HEK293 (cell line): ENCODE data around the gene DCDC2.

ENCODE experiments used
- MYNN ChIP-seq: fragments of 450-650 bp; formaldehyde crosslinking; IDR thresholded peaks from 2 replicates; pipeline ENCODE4 v1.5.1; 2016; ENCODE audit warnings: missing biosample characterization, missing genetic modification characterization, borderline replicate concordance
- SALL2 ChIP-seq: fragments of 450-650 bp; formaldehyde crosslinking; IDR thresholded peaks from 2 replicates; pipeline ENCODE4 v1.5.0; 2017; ENCODE audit warnings: missing biosample characterization, mild to moderate bottlenecking, missing genetic modification characterization, borderline replicate concordance
- ZNF202 ChIP-seq: fragments of 450-650 bp; formaldehyde crosslinking; IDR thresholded peaks from 2 replicates; pipeline ENCODE4 v1.5.1; 2016; ENCODE audit warnings: missing biosample characterization, missing genetic modification characterization, borderline replicate concordance
- ZNF23 ChIP-seq: fragments of 450-650 bp; formaldehyde crosslinking; IDR thresholded peaks from 2 replicates; pipeline ENCODE4 v1.5.1; 2016; ENCODE audit warnings: missing biosample characterization, missing genetic modification characterization, borderline replicate concordance
- ZNF629 ChIP-seq: fragments of 450-650 bp; formaldehyde crosslinking; IDR thresholded peaks from 2 replicates; pipeline ENCODE4 v1.5.1; 2017; ENCODE audit warnings: missing biosample characterization, missing genetic modification characterization
- TF ChIP-seq, protein P1 (sequence below): fragments of 450-650 bp; formaldehyde crosslinking; IDR thresholded peaks from 2 replicates; pipeline ENCODE4 v1.5.1; 2016; ENCODE audit warnings: missing biosample characterization, missing genetic modification characterization
- TF ChIP-seq, protein P2 (sequence below): fragments of 450-650 bp; formaldehyde crosslinking; IDR thresholded peaks from 2 replicates; pipeline ENCODE4 v1.5.1; 2016; ENCODE audit warnings: missing biosample characterization, missing genetic modification characterization
- TF ChIP-seq, protein P3 (sequence below): fragments of 450-650 bp; formaldehyde crosslinking; conservative IDR thresholded peaks from 2 replicates; pipeline ENCODE4 v1.5.1; 2016; ENCODE audit warnings: low read depth, missing biosample characterization, missing genetic modification characterization

DNA sequence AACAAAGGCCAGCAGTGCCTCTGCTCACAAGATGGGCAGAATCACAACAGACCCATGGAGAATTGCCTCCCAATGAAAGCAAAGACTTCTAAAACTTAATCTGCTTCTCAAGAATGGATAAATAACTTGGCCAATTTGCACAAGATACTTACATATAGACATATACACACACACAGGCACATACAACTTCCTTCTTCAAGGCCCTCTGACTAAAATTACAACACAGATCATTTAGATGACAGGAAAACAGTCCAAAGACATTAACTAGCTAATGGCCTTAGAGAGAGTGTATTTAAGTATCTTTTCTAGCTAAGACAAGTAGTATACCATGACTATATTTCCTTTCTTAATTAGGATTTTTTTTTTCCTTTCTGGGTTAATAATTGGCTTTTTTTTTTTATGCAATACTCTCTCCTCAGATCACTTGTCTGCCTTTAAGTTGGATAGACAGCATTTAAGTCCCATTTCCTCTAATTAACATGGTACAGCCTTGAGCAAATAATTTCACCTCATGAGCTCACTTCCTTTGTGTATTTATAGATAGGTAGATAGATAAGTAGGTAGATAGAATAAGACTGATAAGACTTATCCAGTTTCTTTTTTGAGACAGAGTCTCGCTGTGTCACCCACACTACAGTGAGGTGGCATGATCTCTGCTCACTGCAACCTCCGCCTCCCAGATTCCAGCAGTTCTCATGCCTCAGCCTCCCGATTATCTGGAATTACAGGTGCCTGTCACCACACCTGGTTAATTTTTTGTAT is 161.8 kb downstream of the DCDC2 start:
- TF ChIP-seq SALL2 (tag by site-specific recombination) (no peak), ZNF202 (tag by site-specific recombination) (no peak), ZNF23 (tag by site-specific recombination) (no peak), ZNF629 (tag by site-specific recombination) (no peak), MYNN (tag by site-specific recombination) (no peak)
- TF ChIP-seq, protein P1, sequence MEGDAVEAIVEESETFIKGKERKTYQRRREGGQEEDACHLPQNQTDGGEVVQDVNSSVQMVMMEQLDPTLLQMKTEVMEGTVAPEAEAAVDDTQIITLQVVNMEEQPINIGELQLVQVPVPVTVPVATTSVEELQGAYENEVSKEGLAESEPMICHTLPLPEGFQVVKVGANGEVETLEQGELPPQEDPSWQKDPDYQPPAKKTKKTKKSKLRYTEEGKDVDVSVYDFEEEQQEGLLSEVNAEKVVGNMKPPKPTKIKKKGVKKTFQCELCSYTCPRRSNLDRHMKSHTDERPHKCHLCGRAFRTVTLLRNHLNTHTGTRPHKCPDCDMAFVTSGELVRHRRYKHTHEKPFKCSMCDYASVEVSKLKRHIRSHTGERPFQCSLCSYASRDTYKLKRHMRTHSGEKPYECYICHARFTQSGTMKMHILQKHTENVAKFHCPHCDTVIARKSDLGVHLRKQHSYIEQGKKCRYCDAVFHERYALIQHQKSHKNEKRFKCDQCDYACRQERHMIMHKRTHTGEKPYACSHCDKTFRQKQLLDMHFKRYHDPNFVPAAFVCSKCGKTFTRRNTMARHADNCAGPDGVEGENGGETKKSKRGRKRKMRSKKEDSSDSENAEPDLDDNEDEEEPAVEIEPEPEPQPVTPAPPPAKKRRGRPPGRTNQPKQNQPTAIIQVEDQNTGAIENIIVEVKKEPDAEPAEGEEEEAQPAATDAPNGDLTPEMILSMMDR (tag by site-specific recombination) = no peak
- TF ChIP-seq, protein P2, sequence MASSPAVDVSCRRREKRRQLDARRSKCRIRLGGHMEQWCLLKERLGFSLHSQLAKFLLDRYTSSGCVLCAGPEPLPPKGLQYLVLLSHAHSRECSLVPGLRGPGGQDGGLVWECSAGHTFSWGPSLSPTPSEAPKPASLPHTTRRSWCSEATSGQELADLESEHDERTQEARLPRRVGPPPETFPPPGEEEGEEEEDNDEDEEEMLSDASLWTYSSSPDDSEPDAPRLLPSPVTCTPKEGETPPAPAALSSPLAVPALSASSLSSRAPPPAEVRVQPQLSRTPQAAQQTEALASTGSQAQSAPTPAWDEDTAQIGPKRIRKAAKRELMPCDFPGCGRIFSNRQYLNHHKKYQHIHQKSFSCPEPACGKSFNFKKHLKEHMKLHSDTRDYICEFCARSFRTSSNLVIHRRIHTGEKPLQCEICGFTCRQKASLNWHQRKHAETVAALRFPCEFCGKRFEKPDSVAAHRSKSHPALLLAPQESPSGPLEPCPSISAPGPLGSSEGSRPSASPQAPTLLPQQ (tag by site-specific recombination) = no peak
- TF ChIP-seq, protein P3, sequence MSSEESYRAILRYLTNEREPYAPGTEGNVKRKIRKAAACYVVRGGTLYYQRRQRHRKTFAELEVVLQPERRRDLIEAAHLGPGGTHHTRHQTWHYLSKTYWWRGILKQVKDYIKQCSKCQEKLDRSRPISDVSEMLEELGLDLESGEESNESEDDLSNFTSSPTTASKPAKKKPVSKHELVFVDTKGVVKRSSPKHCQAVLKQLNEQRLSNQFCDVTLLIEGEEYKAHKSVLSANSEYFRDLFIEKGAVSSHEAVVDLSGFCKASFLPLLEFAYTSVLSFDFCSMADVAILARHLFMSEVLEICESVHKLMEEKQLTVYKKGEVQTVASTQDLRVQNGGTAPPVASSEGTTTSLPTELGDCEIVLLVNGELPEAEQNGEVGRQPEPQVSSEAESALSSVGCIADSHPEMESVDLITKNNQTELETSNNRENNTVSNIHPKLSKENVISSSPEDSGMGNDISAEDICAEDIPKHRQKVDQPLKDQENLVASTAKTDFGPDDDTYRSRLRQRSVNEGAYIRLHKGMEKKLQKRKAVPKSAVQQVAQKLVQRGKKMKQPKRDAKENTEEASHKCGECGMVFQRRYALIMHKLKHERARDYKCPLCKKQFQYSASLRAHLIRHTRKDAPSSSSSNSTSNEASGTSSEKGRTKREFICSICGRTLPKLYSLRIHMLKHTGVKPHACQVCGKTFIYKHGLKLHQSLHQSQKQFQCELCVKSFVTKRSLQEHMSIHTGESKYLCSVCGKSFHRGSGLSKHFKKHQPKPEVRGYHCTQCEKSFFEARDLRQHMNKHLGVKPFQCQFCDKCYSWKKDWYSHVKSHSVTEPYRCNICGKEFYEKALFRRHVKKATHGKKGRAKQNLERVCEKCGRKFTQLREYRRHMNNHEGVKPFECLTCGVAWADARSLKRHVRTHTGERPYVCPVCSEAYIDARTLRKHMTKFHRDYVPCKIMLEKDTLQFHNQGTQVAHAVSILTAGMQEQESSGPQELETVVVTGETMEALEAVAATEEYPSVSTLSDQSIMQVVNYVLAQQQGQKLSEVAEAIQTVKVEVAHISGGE (tag by site-specific recombination) = no peak
